K562 (cell line): ENCODE measurements around the gene SMAGP. TPM values are rescaled to one million over a fixed set of nuclear protein-coding genes. Genes with fewer than 3 reads are reported as not detected.

ENCODE experiments used
- ETS1 ChIP-seq: conservative IDR thresholded peaks from 2 replicates; pipeline ENCODE4 v1.6.1; 2011; ENCODE audit warnings: low read depth, mild to moderate bottlenecking, low read length; ENCODE audit not compliant: control insufficient read depth
- ETS2 ChIP-seq: IDR thresholded peaks from 2 replicates; pipeline ENCODE4 v1.6.1; 2016; ENCODE audit warnings: borderline replicate concordance, missing genetic modification characterization, mild to moderate bottlenecking, moderate library complexity, missing compliant biosample characterization; ENCODE audit not compliant: poor library complexity, severe bottlenecking
- GATAD2B ChIP-seq: fragments of 450-650 bp; IDR thresholded peaks from 2 replicates; pipeline ENCODE4 v1.6.1; 2017; ENCODE audit warnings: mild to moderate bottlenecking, borderline replicate concordance
- HINFP ChIP-seq: fragments of 450-650 bp; conservative IDR thresholded peaks from 2 replicates; pipeline ENCODE4 v1.6.1; 2016; ENCODE audit warnings: missing genetic modification characterization, low read depth, mild to moderate bottlenecking, control low read depth, missing compliant biosample characterization
- HNRNPLL ChIP-seq: fragments of 200-400 bp; formaldehyde crosslinking; IDR thresholded peaks from 2 replicates; pipeline ENCODE4 v1.6.1; 2017; ENCODE audit warnings: low read length, low read depth, mild to moderate bottlenecking; ENCODE audit not compliant: poor library complexity, severe bottlenecking
- KAT7 ChIP-seq: sonication (generic); formaldehyde crosslinking; IDR thresholded peaks from 2 replicates; pipeline ENCODE4 v1.8.0; 2022; ENCODE audit warnings: missing genetic modification reagents, mild to moderate bottlenecking, borderline replicate concordance
- KLF6 ChIP-seq: fragments of 250-450 bp; sonication (Bioruptor Pico); IDR thresholded peaks from 2 replicates; pipeline ENCODE4 v1.4.0; 2020; ENCODE audit warnings: mild to moderate bottlenecking, moderate library complexity, borderline replicate concordance
- LCOR ChIP-seq: sonication (generic); formaldehyde crosslinking; IDR thresholded peaks from 2 replicates; pipeline ENCODE4 v1.8.0; 2022; ENCODE audit warnings: mild to moderate bottlenecking, missing genetic modification reagents
- MEF2A ChIP-seq: IDR thresholded peaks from 2 replicates; pipeline ENCODE4 v1.6.1; 2011; ENCODE audit warnings: low read depth, mild to moderate bottlenecking, low read length, moderate library complexity; ENCODE audit not compliant: control insufficient read depth
- MEF2D ChIP-seq: conservative IDR thresholded peaks from 2 replicates; pipeline ENCODE4 v1.6.1; 2016; ENCODE audit warnings: low read depth, missing genetic modification characterization, missing compliant biosample characterization
- RBM17 ChIP-seq: fragments of 200-400 bp; formaldehyde crosslinking; IDR thresholded peaks from 2 replicates; pipeline ENCODE4 v1.6.1; 2017; ENCODE audit warnings: low read depth, mild to moderate bottlenecking, low read length, borderline replicate concordance
- SMAD4 ChIP-seq: fragments of 250-450 bp; sonication (Bioruptor Pico); conservative IDR thresholded peaks from 2 replicates; pipeline ENCODE4 v1.8.0; 2021; ENCODE audit warnings: inconsistent platforms, mild to moderate bottlenecking, moderate library complexity
- STAT5B ChIP-seq: fragments of 250-450 bp; sonication (Bioruptor Pico); IDR thresholded peaks from 2 replicates; pipeline ENCODE4 v1.8.0; 2021; ENCODE audit warnings: mild to moderate bottlenecking, inconsistent platforms
- TAF9B ChIP-seq: fragments of 450-650 bp; IDR thresholded peaks from 2 replicates; pipeline ENCODE4 v1.6.1; 2018; ENCODE audit warnings: mild to moderate bottlenecking; ENCODE audit not compliant: partially characterized antibody
- TRIM28 ChIP-seq: fragments of 450-650 bp; IDR thresholded peaks from 2 replicates; pipeline ENCODE4 v1.6.1; 2017
- ZBTB17 ChIP-seq: fragments of 450-650 bp; formaldehyde crosslinking; IDR thresholded peaks from 2 replicates; pipeline ENCODE4 v1.4.0; 2020; ENCODE audit warnings: mild to moderate bottlenecking
- ZFP30 ChIP-seq: fragments of 250-450 bp; sonication (Bioruptor Pico); IDR thresholded peaks from 2 replicates; pipeline ENCODE4 v1.8.0; 2022; ENCODE audit warnings: moderate library complexity, mild to moderate bottlenecking, inconsistent platforms, borderline replicate concordance
- ZKSCAN3 ChIP-seq: fragments of 250-450 bp; sonication (Bioruptor Pico); IDR thresholded peaks from 2 replicates; pipeline ENCODE4 v1.4.0; 2020
- ZKSCAN8 ChIP-seq: fragments of 200-800 bp; sonication (Bioruptor generic); IDR thresholded peaks from 2 replicates; pipeline ENCODE4 v1.6.1; 2016; ENCODE audit warnings: missing genetic modification characterization, missing compliant biosample characterization
- ZNF133 ChIP-seq: fragments of 250-450 bp; sonication (Bioruptor Pico); IDR thresholded peaks from 2 replicates; pipeline ENCODE4 v1.4.0; 2020; ENCODE audit warnings: mild to moderate bottlenecking
- ZNF395 ChIP-seq: fragments of 200-800 bp; sonication (Bioruptor generic); IDR thresholded peaks from 2 replicates; pipeline ENCODE4 v1.6.1; 2017; ENCODE audit warnings: missing genetic modification characterization, missing compliant biosample characterization
- ZNF583 ChIP-seq: fragments of 250-450 bp; sonication (Bioruptor Pico); IDR thresholded peaks from 2 replicates; pipeline ENCODE4 v1.4.0; 2020
- ZNF695 ChIP-seq: fragments of 450-650 bp; formaldehyde crosslinking; IDR thresholded peaks from 2 replicates; pipeline ENCODE4 v1.4.0; 2020; ENCODE audit warnings: mild to moderate bottlenecking, moderate library complexity
- ZNF830 ChIP-seq: fragments of 250-450 bp; sonication (Bioruptor Pico); IDR thresholded peaks from 2 replicates; pipeline ENCODE4 v1.5.0; 2021; ENCODE audit warnings: mild to moderate bottlenecking
- polyA plus RNA-seq, 8 experiments: library from polyadenylated mRNA; depleted of rRNA in 4 of 8; stranded (reverse) in 5 of 8; unstranded in 3 of 8; fragments of >200 nt; fragmentation: Nextera tagmentation in 2 of 8; fragmentation: Illumina TruSeq in 1 of 8; extraction: Ambion mirVana in 2 of 8; extraction: Trizol in 1 of 8; gene quantifications; 2 replicates each; pipeline versions ENCODE4 v1.2.1 to v1.2.3, GENCODE V29; 2011 to 2014; ENCODE audit warnings: inconsistent platforms in 1 of 8, missing spikeins in 1 of 8
- total RNA-seq, 7 experiments: library from RNA; depleted of rRNA in 6 of 7; stranded (reverse); fragments of >200 nt in 6 of 7; fragmentation: Illumina TruSeq in 2 of 7; extraction: Trizol in 2 of 7; gene quantifications; 2 replicates each; pipeline versions ENCODE4 v1.2.1 to v1.2.3, GENCODE V29; 2011 to 2021; ENCODE audit warnings: low replicate concordance in 1 of 7

SMAGP gene
- total and polyA plus RNA-seq, 9 of the 15 experiments (the other 6 are each of a cell fraction or from before 2014, with no cell fraction given), result 23.1 to 62.3 (median 29.9) TPM

GRCh38 chr12:51246254-51246853 is 23.9 kb downstream of the SMAGP start (continued):
- TF ChIP-seq HINFP (0 out of 2 replicates have a peak, but pooled peaks have one; percentile 53), ZFP30 (CRISPR knock-in tag) (no peak), ETS2 (tag) (peak; percentile 46), ZNF133 (CRISPR knock-in tag) (0 out of 2 replicates have a peak, but pooled peaks have one; percentile 48), ZKSCAN3 (CRISPR knock-in tag) (no peak), GATAD2B (peak; percentile 83; the same call in 1 of the 2 replicates), ZBTB17 (peak; percentile 59; the same call in 1 of the 2 replicates), KLF6 (CRISPR knock-in tag) (peak; percentile 83; the same call in 1 of the 2 replicates), ETS1 (0 out of 2 replicates have a peak, but pooled peaks have one; percentile 84), STAT5B (CRISPR knock-in tag) (no peak), MEF2D (tag) (peak; percentile 93), LCOR (peak; percentile 85), MEF2A (peak; percentile 71; the same call in 1 of the 2 replicates), HNRNPLL (peak; percentile 29), RBM17 (no peak), ZNF830 (CRISPR knock-in tag) (peak; percentile 63; the same call in 1 of the 2 replicates), TAF9B (peak; percentile 54), KAT7 (CRISPR knock-in tag) (0 out of 2 replicates have a peak, but pooled peaks have one; percentile 25), SMAD4 (CRISPR knock-in tag) (peak; percentile 83), TRIM28 (no peak), ZNF583 (CRISPR knock-in tag) (peak; percentile 84), ZKSCAN8 (CRISPR knock-in tag) (peak; percentile 72; the same call in 1 of the 2 replicates), ZNF395 (peak; percentile 87), ZNF695 (peak; percentile 67; the same call in 1 of the 2 replicates)
